Measurements from ENCODE around the gene PKDREJ. TPM values are rescaled to one million over a fixed set of nuclear protein-coding genes. Genes with fewer than 3 reads are reported as not detected.

PKDREJ gene
- polyA plus RNA-seq, 1 of the 3 experiments (the other 2 are of a cell fraction) = not detected

- no peak overlapping the region for H3K27ac ChIP-seq (ENCODE audit: low read depth in 2 of 2, low read length in 1 of 2)
- H4K20me1 ChIP-seq (ENCODE audit: insufficient read depth) = no peaks in the 10 kb centered on the region
- no peaks in the 10 kb centered on the region for H3K27me3 ChIP-seq (ENCODE audit: insufficient read depth)
- ChIA-PET CTCF (no interaction called here), POLR2A (no interaction called here)
- whole genome bisulfite sequencing (ENCODE audit: low lambda C conversion rate) = 97% methylated on average over 1 of the region's 1 CpG
- no peak overlapping the region for H3K4me3 ChIP-seq (ENCODE audit: low read depth in 2 of 2, low read length in 1 of 2)
- no peak for DNase-seq
- H3K9ac ChIP-seq = no peak overlapping the region
- H3K9me2 ChIP-seq = no peaks in the 10 kb centered on the region
- TF ChIP-seq FOXJ3 (CRISPR knock-in tag; IDR thresholded peaks at IDR 0.05) = no peak
- TF ChIP-seq FOSL2 (IDR thresholded peaks at IDR 0.05; ENCODE audit: borderline replicate concordance, low read depth) = no peak
- no peak for TF ChIP-seq MEF2A (IDR thresholded peaks at IDR 0.05; ENCODE audit: borderline replicate concordance, low read depth)
- no peak for TF ChIP-seq POLR2AphosphoS5 (IDR thresholded peaks at IDR 0.05; ENCODE audit: low read depth, low read length)
- TF ChIP-seq RFX5 (IDR thresholded peaks at IDR 0.05; ENCODE audit: low read length) = no peak
- no peak for TF ChIP-seq RAD21 (IDR thresholded peaks at IDR 0.05; ENCODE audit: low read length)
- no peak for TF ChIP-seq ZBTB33 (IDR thresholded peaks at IDR 0.05; ENCODE audit: borderline replicate concordance, low read depth)
- TF ChIP-seq TAF1 (IDR thresholded peaks at IDR 0.05; ENCODE audit: borderline replicate concordance, low read depth, low read length) = no peak
- TF ChIP-seq MAX (IDR thresholded peaks at IDR 0.05; ENCODE audit: low read depth) = no peak
- TF ChIP-seq CHD2 (IDR thresholded peaks at IDR 0.05; ENCODE audit: low read length, partially characterized antibody) = no peak
- no peak for TF ChIP-seq GABPA (IDR thresholded peaks at IDR 0.05; ENCODE audit: low read depth)
- TF ChIP-seq SIN3A (IDR thresholded peaks at IDR 0.05; ENCODE audit: borderline replicate concordance, low read depth, low read length) = no peak
- TF ChIP-seq YY1 (IDR thresholded peaks at IDR 0.05; ENCODE audit: low read depth) = no peak
- TF ChIP-seq RCOR1 (IDR thresholded peaks at IDR 0.05; ENCODE audit: low read length) = no peak
- 0 out of 2 replicates have a peak, but pooled peaks cover 6% of the 10 kb centered on the region for H3K9me3 ChIP-seq
- H3K4me2 ChIP-seq = no peak overlapping the region
- H3F3A ChIP-seq (replicated peaks; ENCODE audit: insufficient read depth) = no peaks in the 10 kb centered on the region
- H3K79me2 ChIP-seq (ENCODE audit: insufficient read depth) = no peaks in the 10 kb centered on the region
- H3K36me3 ChIP-seq (replicated peaks in 1 of 2; ENCODE audit: control insufficient read depth in 1 of 2, insufficient read depth in 2 of 2, low read length in 1 of 2) = peaks cover 0 to 36% of the 10 kb centered on the region in 2 experiments
- no peak overlapping the region for H2AFZ ChIP-seq (ENCODE audit: low read depth)
- no peaks in the 10 kb centered on the region for H3K4me1 ChIP-seq (ENCODE audit: control insufficient read depth in 1 of 2, insufficient read depth in 2 of 2, low read depth in 1 of 2, low read length in 1 of 2)
Measured at GRCh38 chr22:46209262-46209661, 53.9 kb downstream of the PKDREJ start.

Other genes with a start within 250 kb of the PKDREJ start
- 4.5 TPM in 2 replicates for gene PPARA, start 112.8 kb downstream of the PKDREJ start, polyA plus RNA-seq (2012; rRNA removed)
- 25.3 and 29.0 TPM in 2 replicates for gene CDPF1, start 13.1 kb downstream of the PKDREJ start, polyA plus RNA-seq (2012; rRNA removed)
- 24.0 and 25.6 TPM in 2 replicates for gene TTC38, start 4.7 kb upstream of the PKDREJ start, polyA plus RNA-seq (2012; rRNA removed)
- 9.4 and 12.2 TPM in 2 replicates for gene GTSE1, start 33.5 kb upstream of the PKDREJ start, polyA plus RNA-seq (2012; rRNA removed)
- gene TRMU, start 72.4 kb upstream of the PKDREJ start, polyA plus RNA-seq (2012; rRNA removed) = 47.1 and 47.4 TPM in 2 replicates